ENCODE results near the gene NEGR1. TPM values are rescaled to one million over a fixed set of nuclear protein-coding genes. Genes with fewer than 3 reads are reported as not detected.

NEGR1 gene
- polyA plus RNA-seq, 1 donor from 2014 or later = 47.4 TPM

DNA sequence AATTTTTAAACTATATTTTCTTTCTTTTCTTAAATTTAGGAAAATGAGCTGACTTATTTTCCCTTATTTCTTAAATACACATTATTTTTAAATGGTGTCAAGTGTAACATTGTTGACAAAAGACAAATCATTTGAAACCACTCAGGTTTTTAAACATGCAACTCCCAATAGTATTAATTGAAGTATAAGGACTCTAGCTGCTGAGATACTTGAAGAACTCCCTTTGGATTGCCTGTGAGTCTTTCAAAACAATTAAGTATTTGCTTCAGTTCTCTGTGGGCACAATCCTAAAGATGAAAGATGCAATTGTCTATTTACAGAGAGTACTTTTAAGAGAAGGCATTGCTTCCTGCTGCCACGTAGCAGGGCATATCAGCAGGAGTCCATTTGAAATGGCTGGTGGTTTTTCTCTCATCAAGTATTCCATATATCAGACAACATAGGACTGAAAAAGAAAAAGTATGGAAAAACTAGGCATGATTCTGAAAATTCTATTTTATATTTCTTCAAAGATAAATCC, 373.4 kb downstream of the NEGR1 start:
- Histone ChIP-seq H2AFZ (ENCODE audit: low read depth, low read length) (no peak overlapping the region), H3K9ac (ENCODE audit: low read length) (no peak overlapping the region), H3K4me2 (ENCODE audit: low read length) (no peak overlapping the region), H3K36me3 (ENCODE audit: insufficient read depth, low read length) (no peaks in the 10 kb centered on the region), H3F3A (ENCODE audit: insufficient read depth, low read length, poor library complexity, severe bottlenecking) (no peaks in the 10 kb centered on the region), H3K9me2 (ENCODE audit: insufficient read depth, low read length) (no peaks in the 10 kb centered on the region), H3K27me3 (ENCODE audit: insufficient read depth, low read depth, low read length) (no peaks in the 10 kb centered on the region), H3K9me3 (ENCODE audit: low read length) (no peaks in the 10 kb centered on the region), H3K27ac (ENCODE audit: low read length) (no peak overlapping the region), H4K20me1 (ENCODE audit: insufficient read depth) (no peaks in the 10 kb centered on the region), H3K4me3 (ENCODE audit: low read length) (no peak overlapping the region), H3K79me2 (replicated peaks; ENCODE audit: insufficient read depth, low read length) (no peaks in the 10 kb centered on the region)
- TF ChIP-seq, protein P1, sequence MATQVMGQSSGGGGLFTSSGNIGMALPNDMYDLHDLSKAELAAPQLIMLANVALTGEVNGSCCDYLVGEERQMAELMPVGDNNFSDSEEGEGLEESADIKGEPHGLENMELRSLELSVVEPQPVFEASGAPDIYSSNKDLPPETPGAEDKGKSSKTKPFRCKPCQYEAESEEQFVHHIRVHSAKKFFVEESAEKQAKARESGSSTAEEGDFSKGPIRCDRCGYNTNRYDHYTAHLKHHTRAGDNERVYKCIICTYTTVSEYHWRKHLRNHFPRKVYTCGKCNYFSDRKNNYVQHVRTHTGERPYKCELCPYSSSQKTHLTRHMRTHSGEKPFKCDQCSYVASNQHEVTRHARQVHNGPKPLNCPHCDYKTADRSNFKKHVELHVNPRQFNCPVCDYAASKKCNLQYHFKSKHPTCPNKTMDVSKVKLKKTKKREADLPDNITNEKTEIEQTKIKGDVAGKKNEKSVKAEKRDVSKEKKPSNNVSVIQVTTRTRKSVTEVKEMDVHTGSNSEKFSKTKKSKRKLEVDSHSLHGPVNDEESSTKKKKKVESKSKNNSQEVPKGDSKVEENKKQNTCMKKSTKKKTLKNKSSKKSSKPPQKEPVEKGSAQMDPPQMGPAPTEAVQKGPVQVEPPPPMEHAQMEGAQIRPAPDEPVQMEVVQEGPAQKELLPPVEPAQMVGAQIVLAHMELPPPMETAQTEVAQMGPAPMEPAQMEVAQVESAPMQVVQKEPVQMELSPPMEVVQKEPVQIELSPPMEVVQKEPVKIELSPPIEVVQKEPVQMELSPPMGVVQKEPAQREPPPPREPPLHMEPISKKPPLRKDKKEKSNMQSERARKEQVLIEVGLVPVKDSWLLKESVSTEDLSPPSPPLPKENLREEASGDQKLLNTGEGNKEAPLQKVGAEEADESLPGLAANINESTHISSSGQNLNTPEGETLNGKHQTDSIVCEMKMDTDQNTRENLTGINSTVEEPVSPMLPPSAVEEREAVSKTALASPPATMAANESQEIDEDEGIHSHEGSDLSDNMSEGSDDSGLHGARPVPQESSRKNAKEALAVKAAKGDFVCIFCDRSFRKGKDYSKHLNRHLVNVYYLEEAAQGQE (IDR thresholded peaks at IDR 0.05; ENCODE audit: borderline replicate concordance) = peak; percentile 19
- TF ChIP-seq MXI1 (conservative IDR thresholded peaks at IDR 0.05; ENCODE audit: poor library complexity, severe bottlenecking) (no peak), SMC3 (conservative IDR thresholded peaks at IDR 0.05; ENCODE audit: poor library complexity) (no peak), EP300 (conservative IDR thresholded peaks at IDR 0.05; ENCODE audit: poor library complexity, severe bottlenecking) (no peak), EZH2 (IDR thresholded peaks at IDR 0.05; ENCODE audit: borderline replicate concordance, insufficient read depth, low read length, poor library complexity, severe bottlenecking) (no peak), RAD21 (conservative IDR thresholded peaks at IDR 0.05) (no peak), TAF1 (IDR thresholded peaks at IDR 0.05; ENCODE audit: low read depth) (no peak), POLR2AphosphoS5 (IDR thresholded peaks at IDR 0.05) (peak; percentile 35)
- TF ChIP-seq, protein P2, sequence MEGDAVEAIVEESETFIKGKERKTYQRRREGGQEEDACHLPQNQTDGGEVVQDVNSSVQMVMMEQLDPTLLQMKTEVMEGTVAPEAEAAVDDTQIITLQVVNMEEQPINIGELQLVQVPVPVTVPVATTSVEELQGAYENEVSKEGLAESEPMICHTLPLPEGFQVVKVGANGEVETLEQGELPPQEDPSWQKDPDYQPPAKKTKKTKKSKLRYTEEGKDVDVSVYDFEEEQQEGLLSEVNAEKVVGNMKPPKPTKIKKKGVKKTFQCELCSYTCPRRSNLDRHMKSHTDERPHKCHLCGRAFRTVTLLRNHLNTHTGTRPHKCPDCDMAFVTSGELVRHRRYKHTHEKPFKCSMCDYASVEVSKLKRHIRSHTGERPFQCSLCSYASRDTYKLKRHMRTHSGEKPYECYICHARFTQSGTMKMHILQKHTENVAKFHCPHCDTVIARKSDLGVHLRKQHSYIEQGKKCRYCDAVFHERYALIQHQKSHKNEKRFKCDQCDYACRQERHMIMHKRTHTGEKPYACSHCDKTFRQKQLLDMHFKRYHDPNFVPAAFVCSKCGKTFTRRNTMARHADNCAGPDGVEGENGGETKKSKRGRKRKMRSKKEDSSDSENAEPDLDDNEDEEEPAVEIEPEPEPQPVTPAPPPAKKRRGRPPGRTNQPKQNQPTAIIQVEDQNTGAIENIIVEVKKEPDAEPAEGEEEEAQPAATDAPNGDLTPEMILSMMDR (IDR thresholded peaks at IDR 0.05; ENCODE audit: poor library complexity, severe bottlenecking) = no peak

DNA sequence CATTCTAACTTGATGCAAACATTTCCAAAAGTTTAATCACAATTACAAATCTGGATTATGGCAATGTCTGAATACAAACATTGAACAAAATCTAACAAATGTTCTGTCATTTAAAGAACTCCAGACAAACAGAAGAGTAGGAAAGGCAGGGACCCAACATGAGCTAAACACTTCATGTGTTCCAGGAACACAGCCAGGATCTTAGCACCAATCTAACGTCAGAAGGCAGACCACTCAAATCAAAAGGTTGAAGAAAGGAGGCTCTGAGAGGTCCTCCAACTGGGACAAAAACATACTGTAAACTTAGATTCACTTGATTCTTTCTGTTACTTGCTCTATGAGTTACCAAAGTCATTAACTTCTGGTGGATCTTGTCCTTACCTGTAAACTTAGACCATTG, 374.0 kb downstream of the NEGR1 start:
- H3K79me2 ChIP-seq (replicated peaks; ENCODE audit: insufficient read depth, low read length) = no peaks in the 10 kb centered on the region
- no peak overlapping the region for H3K27ac ChIP-seq (ENCODE audit: low read length)
- no peaks in the 10 kb centered on the region for H3F3A ChIP-seq (ENCODE audit: insufficient read depth, low read length, poor library complexity, severe bottlenecking)
- H3K36me3 ChIP-seq (ENCODE audit: insufficient read depth, low read length) = no peaks in the 10 kb centered on the region
- TF ChIP-seq RAD21 (conservative IDR thresholded peaks at IDR 0.05) = no peak
- TF ChIP-seq, protein P1 (IDR thresholded peaks at IDR 0.05; ENCODE audit: borderline replicate concordance) = no peak
- no peak for TF ChIP-seq EP300 (conservative IDR thresholded peaks at IDR 0.05; ENCODE audit: poor library complexity, severe bottlenecking)
- TF ChIP-seq EZH2 (IDR thresholded peaks at IDR 0.05; ENCODE audit: borderline replicate concordance, insufficient read depth, low read length, poor library complexity, severe bottlenecking) = no peak
- TF ChIP-seq, protein P2 (IDR thresholded peaks at IDR 0.05; ENCODE audit: poor library complexity, severe bottlenecking) = no peak
- no peak for TF ChIP-seq MXI1 (conservative IDR thresholded peaks at IDR 0.05; ENCODE audit: poor library complexity, severe bottlenecking)
- TF ChIP-seq SMC3 (conservative IDR thresholded peaks at IDR 0.05; ENCODE audit: poor library complexity) = no peak
- TF ChIP-seq TAF1 (IDR thresholded peaks at IDR 0.05; ENCODE audit: low read depth) = no peak
- TF ChIP-seq POLR2AphosphoS5 (IDR thresholded peaks at IDR 0.05) = no peak
- no peak overlapping the region for H3K4me2 ChIP-seq (ENCODE audit: low read length)
- H3K9me3 ChIP-seq (ENCODE audit: low read length) = no peaks in the 10 kb centered on the region
- H3K4me3 ChIP-seq (ENCODE audit: low read length) = no peak overlapping the region
- no peaks in the 10 kb centered on the region for H3K27me3 ChIP-seq (ENCODE audit: insufficient read depth, low read depth, low read length)
- H3K9me2 ChIP-seq (ENCODE audit: insufficient read depth, low read length) = no peaks in the 10 kb centered on the region
- no peak overlapping the region for H2AFZ ChIP-seq (ENCODE audit: low read depth, low read length)
- H3K9ac ChIP-seq (ENCODE audit: low read length) = no peak overlapping the region
- no peaks in the 10 kb centered on the region for H4K20me1 ChIP-seq (ENCODE audit: insufficient read depth)
